Measurements from ENCODE around the gene SLC45A3. TPM values are rescaled to one million over a fixed set of nuclear protein-coding genes. Genes with fewer than 3 reads are reported as not detected.

The SLC45A3 gene
- total RNA-seq, 1 experiment from 2014 or later, result 5.5 TPM

DNA sequence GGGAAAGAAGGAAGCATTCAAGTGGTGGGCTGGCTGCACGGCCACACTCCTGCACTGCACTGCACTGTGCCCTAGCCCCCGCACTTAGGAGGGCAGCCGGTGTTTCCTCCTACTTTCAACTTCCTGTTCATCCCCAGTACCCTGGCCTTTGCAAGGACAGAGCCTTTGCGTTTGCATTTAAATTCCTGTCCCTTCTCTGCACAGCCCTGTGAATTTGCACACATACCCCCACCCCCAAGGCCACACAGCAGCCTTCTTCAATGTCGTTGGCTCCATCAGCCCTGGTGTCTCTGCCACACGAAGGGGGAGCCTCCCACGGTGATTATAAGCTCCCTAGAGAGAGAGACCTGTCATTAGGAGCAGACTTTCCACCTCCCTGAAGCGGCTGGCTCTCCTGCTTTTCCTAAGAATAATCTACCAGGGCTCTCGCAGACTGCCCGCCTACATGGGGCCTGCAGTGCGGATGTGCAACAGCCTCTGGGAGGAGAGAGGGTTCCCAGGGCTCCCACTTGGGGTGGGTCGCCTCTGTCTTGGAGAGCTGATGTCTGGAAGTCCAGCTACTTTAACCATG is 13.2 kb upstream of the SLC45A3 start:
- H3K27ac Mint-ChIP-seq (ENCODE audit: unreplicated experiment), result no peak overlapping the region
- H3K4me1 Mint-ChIP-seq (ENCODE audit: low read depth, unreplicated experiment), result peaks cover 8% of the 10 kb centered on the region
- H3K27me3 Mint-ChIP-seq (ENCODE audit: insufficient read depth, unreplicated experiment), result no peaks in the 10 kb centered on the region
- peaks cover 3% of the 10 kb centered on the region; the same call in 1 of the 2 replicates for H3K4me1 ChIP-seq
- DNase-seq, result no peak
- TF ChIP-seq, protein P1, sequence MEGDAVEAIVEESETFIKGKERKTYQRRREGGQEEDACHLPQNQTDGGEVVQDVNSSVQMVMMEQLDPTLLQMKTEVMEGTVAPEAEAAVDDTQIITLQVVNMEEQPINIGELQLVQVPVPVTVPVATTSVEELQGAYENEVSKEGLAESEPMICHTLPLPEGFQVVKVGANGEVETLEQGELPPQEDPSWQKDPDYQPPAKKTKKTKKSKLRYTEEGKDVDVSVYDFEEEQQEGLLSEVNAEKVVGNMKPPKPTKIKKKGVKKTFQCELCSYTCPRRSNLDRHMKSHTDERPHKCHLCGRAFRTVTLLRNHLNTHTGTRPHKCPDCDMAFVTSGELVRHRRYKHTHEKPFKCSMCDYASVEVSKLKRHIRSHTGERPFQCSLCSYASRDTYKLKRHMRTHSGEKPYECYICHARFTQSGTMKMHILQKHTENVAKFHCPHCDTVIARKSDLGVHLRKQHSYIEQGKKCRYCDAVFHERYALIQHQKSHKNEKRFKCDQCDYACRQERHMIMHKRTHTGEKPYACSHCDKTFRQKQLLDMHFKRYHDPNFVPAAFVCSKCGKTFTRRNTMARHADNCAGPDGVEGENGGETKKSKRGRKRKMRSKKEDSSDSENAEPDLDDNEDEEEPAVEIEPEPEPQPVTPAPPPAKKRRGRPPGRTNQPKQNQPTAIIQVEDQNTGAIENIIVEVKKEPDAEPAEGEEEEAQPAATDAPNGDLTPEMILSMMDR (IDR thresholded peaks at IDR 0.05; ENCODE audit: insufficient read depth in 1 of 2, low read depth in 1 of 2, low read length in 1 of 2, severe bottlenecking in 1 of 2, unreplicated experiment in 1 of 2), result no peak
- H3K9me3 ChIP-seq, result no peaks in the 10 kb centered on the region
- H3K27me3 ChIP-seq (replicated peaks; ENCODE audit: control insufficient read depth, insufficient read depth, low read length), result no peaks in the 10 kb centered on the region
- H3K4me3 ChIP-seq (ENCODE audit: low read depth, low read length), result no peak overlapping the region
- H3K4me3 Mint-ChIP-seq (ENCODE audit: unreplicated experiment), result no peak overlapping the region
- intact Hi-C loops (cut with micrococcal nuclease; ENCODE audit: unreplicated experiment), result no loop called here
- H3K36me3 Mint-ChIP-seq (ENCODE audit: insufficient read depth, unreplicated experiment), result no peaks in the 10 kb centered on the region
- ChIA-PET POLR2A (no interaction called here), CTCF (interaction anchor here (0.9 kb wide), 2 partner anchors 17 to 34 kb away, joined by 3 to 4 read pairs; no protein-coding TSS in a partner anchor)
- no TSS peak for BruUV-seq (replicated peaks)
- no peaks in the 10 kb centered on the region for H3K36me3 ChIP-seq (ENCODE audit: control insufficient read depth, insufficient read depth, low read length)
- H3K9me3 Mint-ChIP-seq (ENCODE audit: unreplicated experiment), result no peaks in the 10 kb centered on the region

DNA sequence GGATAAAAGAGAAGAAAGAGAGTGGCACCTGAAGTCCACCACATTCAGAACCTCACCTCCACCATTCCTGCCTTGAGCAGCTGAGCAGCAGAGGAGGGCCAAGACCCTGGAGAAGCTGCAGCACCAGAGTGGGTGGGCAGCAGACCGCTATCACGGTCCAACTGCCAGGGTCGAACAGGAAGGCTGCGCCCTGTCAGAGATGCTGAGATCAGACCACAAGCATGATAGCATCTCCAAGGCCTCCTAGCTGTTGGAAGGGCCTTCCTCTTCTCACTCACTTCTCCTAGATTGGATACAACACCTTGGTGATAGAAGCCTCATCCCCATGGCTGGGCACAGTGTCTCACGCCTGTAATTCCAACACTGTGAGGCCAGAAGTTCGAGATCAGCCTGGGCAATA is 12.1 kb upstream of the SLC45A3 start:
- POLR2A ChIA-PET, result interaction anchor here (0.8 kb wide), 1 partner anchor 33 kb away, joined by 11 read pairs; no protein-coding TSS in a partner anchor
- peaks cover 3% of the 10 kb centered on the region; the same call in 1 of the 2 replicates for H3K4me1 ChIP-seq
- Mint-ChIP-seq H3K4me3 (ENCODE audit: unreplicated experiment) (no peak overlapping the region), H3K9me3 (ENCODE audit: unreplicated experiment) (no peaks in the 10 kb centered on the region), H3K27ac (ENCODE audit: unreplicated experiment) (no peak overlapping the region), H3K27me3 (ENCODE audit: insufficient read depth, unreplicated experiment) (no peaks in the 10 kb centered on the region), H3K4me1 (ENCODE audit: low read depth, unreplicated experiment) (peaks cover 6% of the 10 kb centered on the region), H3K36me3 (ENCODE audit: insufficient read depth, unreplicated experiment) (no peaks in the 10 kb centered on the region)
- DNase-seq, result no peak
- TF ChIP-seq, protein P1 (IDR thresholded peaks at IDR 0.05; ENCODE audit: insufficient read depth in 1 of 2, low read depth in 1 of 2, low read length in 1 of 2, severe bottlenecking in 1 of 2, unreplicated experiment in 1 of 2), result no peak
- BruUV-seq (replicated peaks), result no TSS peak
- no peaks in the 10 kb centered on the region for H3K27me3 ChIP-seq (replicated peaks; ENCODE audit: control insufficient read depth, insufficient read depth, low read length)
- CTCF ChIA-PET, result no interaction called here
- no peaks in the 10 kb centered on the region for H3K36me3 ChIP-seq (ENCODE audit: control insufficient read depth, insufficient read depth, low read length)
- no peaks in the 10 kb centered on the region for H3K9me3 ChIP-seq
- no peak overlapping the region for H3K4me3 ChIP-seq (ENCODE audit: low read depth, low read length)
- intact Hi-C loops (cut with micrococcal nuclease; ENCODE audit: unreplicated experiment), result no loop called here

GRCh38 chr1:205690122-205690756 is 9.9 kb upstream of the SLC45A3 start:
- Histone ChIP-seq H3K36me3 (ENCODE audit: control insufficient read depth, insufficient read depth, low read length) (no peaks in the 10 kb centered on the region), H3K4me1 (no peaks in the 10 kb centered on the region), H3K27me3 (replicated peaks; ENCODE audit: control insufficient read depth, insufficient read depth, low read length) (no peaks in the 10 kb centered on the region), H3K9me3 (no peaks in the 10 kb centered on the region), H3K4me3 (ENCODE audit: low read depth, low read length) (no peak overlapping the region)
- no TSS peak for BruUV-seq (replicated peaks)
- no peaks in the 10 kb centered on the region for H3K27me3 Mint-ChIP-seq (ENCODE audit: insufficient read depth, unreplicated experiment)
- CTCF ChIA-PET, result no interaction called here
- H3K36me3 Mint-ChIP-seq (ENCODE audit: insufficient read depth, unreplicated experiment), result no peaks in the 10 kb centered on the region
- TF ChIP-seq, protein P1 (IDR thresholded peaks at IDR 0.05; ENCODE audit: insufficient read depth in 1 of 2, low read depth in 1 of 2, low read length in 1 of 2, severe bottlenecking in 1 of 2, unreplicated experiment in 1 of 2), result no peak
- POLR2A ChIA-PET, result no interaction called here
- intact Hi-C loops (cut with micrococcal nuclease; ENCODE audit: unreplicated experiment), result no loop called here
- no peak for DNase-seq
- H3K4me1 Mint-ChIP-seq (ENCODE audit: low read depth, unreplicated experiment), result no peaks in the 10 kb centered on the region
- H3K9me3 Mint-ChIP-seq (ENCODE audit: unreplicated experiment), result no peaks in the 10 kb centered on the region
- no peak overlapping the region for H3K4me3 Mint-ChIP-seq (ENCODE audit: unreplicated experiment)
- no peak overlapping the region for H3K27ac Mint-ChIP-seq (ENCODE audit: unreplicated experiment)
